Hippocampal formation (tissue), 2 donors: Measurements from ENCODE around the gene MT1G.
A peak's percentile ranks its signal among the peaks of the same experiment; 100 is the strongest.
"Not testable (repeated sequence)": the region's sequence is repeated elsewhere in the genome, so short reads cannot be mapped to it uniquely, and the experiment has no call there.

Source experiments
- DNase-seq, 2 donors: peaks; one replicate each; lab custom pipeline; 2025; lab: John Stamatoyannopoulos, UW

Gene MT1G

DNA sequence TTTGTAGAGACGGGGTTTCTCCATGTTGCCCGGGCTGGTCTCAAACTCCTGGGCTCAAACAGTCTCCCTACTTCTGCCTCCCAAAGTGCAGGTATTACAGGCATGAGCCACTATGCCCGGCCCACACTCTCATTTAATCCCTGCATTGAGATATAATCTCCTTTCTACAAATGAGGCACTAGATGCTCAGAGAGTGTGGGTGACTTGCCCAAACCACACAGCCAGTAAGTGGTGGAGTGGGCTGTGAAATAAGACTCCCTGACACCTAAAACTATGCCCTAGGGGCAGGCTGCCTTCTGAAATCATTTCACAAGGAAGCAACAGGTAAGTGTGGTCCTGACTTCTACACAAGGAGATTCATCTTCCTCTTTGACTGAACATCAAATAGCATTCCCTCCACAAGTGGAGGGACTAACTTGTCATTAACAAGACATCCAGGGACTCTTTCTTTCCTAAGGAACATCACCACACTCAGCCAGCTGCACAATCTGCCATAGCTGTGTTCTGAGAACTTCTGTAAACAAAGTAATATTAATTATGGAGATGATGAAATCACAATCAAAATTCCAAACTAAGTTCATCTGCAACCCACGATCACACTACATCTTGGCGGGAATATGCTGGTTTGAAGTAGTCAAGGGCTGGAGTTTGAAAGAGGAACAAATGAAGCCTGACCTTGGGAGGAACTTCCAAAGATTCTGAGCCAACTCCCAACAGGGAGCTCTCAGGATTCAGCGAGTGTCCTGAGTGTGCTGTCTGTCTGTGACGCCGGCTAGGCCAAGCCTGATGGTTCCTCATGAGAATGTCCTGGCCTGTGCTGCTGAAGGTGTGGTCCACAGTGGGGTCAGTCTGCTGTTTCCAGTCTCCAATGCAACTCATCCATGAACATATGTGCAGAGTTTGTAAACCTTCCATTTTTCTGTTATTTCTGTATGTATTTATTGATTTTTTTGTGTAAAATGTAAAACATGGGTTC is 2.3 kb downstream of the MT1G start:
- not testable (repeated sequence) for DNase-seq

GRCh38 chr16:56664506-56664905 is 3.4 kb downstream of the MT1G start:
- DNase-seq, result no peak

GRCh38 chr16:56662357-56663354 is 5.2 kb downstream of the MT1G start:
- no peak for DNase-seq

DNA sequence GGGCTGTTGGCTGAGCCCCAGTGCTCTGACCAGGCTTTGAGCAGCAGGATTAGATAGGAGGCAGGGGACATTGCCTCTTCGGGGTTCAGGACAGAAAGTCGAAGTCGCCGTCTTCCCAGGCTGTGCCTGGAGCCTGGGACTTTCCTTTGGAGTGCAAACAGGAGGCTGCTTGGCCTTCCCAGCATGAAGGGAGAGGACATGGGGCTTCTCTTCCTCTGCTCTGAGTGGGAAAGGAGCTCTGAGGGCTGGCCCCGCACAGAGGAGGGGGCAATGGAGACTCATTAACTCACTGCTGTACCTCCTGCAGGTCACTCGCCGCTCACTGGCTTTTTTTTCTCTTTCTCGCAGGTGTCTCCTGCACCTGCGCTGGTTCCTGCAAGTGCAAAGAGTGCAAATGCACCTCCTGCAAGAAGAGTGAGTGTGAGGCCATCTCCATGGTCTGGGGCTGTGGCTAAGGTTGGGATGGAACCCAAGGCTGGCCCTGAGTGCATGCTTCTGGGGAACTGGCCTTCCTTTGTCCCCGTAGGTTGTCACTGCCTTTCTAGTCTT is 9.5 kb downstream of the MT1G start:
- no peak for DNase-seq

DNA sequence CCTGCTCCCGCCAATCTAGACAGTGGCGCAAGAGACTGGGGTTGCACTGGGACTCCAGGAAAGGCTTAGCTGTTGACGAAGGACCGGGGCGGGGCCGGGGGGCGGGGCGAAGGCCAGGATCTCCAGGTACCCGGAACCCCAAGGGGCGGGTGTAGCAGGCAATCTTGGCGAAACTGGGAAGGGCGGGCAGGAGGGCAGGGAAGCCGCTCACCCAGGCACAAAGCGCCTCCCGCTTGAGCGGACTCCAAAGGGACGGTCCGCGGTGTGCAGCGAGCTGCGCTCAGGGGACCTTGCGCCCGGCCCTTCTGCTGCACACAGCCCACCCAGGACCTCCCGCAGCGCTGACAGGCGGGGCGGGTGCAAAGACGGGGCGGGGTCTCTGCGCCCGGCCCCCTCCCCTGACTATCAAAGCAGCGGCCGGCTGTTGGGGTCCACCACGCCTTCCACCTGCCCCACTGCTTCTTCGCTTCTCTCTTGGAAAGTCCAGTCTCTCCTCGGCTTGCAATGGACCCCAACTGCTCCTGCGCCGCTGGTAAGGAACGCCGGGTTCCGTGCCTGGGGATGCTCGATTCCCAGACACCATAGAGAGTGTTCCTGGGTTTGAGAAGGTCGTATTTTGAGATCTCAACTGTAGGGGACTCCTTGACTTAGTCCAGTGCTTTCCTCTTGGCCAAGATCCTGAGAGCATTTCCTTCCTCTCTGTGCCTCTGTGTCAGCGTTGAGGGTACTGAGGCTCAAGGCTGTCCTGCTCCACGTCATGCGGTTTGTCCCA is 10.1 kb downstream of the MT1G start, which contains the start of gene MT1F:
Gene MT1F (plus strand): TSS at position 405 of the 772 bp plus-strand sequence. CDS start 100 bp downstream, at position 505.
- peak in 1 of 2 donors; percentile 51 for DNase-seq

DNA sequence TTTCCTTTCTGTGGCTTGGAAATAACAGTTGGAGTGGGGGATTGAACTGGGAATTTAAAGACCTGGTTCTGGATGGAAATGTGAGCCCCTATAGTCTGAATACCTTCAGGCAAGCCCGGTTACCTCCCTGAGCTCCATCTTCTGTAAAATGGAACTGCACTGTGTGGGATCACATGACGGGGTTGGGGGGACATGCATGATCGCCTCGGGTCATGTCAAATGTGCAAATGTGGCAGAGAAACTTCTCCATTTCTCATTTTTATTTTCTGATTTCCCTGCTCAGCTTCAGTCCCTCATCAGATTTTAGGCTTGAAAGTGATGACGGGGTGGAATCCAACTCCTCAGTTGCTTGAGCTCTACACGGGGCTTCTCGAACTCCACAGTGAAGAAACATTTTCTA is 14.6 kb downstream of the MT1G start:
- DNase-seq, result no peak

- no peak for DNase-seq
These were observed 15.3 kb downstream of the MT1G start for GRCh38 chr16:56652600-56652999.

DNA sequence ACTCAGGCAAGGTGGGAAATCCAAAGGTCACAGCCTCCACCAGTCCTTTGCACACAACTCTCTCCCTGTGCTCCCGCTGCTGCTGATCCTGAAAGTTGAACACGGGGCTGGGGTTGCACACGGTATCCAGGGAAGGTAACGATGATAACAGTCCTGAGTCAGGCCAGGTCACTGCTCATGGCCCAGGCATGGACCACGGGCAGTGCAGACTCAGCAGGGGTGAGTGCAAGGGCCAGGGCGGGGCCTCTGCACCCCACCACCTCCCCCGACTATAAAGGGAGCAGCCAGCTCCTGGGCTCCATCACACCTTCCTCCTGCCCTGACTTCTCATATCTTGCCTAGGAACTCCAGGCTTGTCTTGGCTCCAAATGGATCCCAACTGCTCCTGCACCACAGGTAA is 16.3 kb downstream of the MT1G start, which contains the start of gene MT1B:
Gene MT1B (plus strand): TSS at position 301 of the 400 bp plus-strand sequence. CDS start 68 bp downstream, at position 369.
- DNase-seq, result no peak

DNA sequence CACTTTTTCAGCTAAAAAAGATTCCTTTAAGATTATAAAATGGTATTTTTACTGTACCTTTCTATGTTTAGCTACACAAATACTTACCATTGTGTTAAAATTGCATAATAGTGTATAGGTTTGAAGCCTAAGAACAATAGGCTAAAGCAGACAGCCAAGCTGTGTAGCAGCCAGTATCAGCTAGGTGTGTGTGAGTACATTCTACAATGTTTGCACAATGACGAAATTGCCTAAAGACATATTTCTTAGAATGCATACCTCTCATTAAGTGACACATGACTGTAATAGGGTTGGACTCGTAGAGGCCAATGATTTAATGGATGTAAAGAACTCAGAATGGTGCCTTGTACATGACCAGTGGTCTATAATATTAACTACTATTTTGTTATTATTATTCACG is 18.0 kb downstream of the MT1G start:
- DNase-seq, result no peak

DNA sequence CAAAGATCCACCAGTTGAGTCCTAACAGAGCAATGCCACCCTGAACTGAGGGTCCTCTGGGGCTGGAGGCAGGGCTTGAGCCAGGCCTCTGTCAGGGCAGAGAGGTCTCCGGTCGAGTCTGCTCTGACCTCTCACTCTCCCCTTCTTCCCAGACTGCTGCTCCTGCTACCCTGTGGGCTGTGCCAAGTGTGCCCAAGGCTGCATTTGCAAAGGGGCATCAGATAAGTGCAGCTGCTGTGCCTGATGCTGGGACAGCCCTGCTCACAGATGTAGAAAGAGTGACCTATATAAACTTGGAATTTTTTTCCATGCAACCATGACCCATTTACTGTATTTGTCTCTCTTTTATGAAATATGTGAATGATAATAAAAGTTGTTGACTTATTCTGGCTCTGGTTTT is 18.6 kb downstream of the MT1G start:
- DNase-seq, result no peak

- no peak for DNase-seq
These were observed 20.0 kb downstream of the MT1G start for GRCh38 chr16:56647641-56648431.

DNA sequence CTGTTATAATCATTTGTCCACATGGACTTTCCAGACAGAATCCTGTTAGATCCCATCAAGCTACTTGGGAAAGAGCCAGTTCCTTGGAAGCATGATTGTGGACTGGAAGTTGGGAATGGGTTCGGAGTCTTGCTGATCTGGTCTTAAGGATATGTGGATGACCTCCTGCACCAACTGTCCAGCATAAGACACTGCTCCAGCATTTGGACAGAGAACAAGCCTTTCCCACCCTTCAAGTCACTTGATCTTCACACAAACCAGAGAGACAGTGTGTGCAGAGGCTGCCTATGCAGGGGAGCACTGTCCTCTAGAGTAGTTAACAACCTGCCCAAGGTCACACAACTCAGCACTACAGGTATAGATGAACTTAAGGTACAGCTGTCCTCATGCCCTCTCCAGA is 22.0 kb downstream of the MT1G start:
- no peak for DNase-seq

- no peak for DNase-seq
These were observed 22.6 kb downstream of the MT1G start for GRCh38 chr16:56645311-56645710.

- no peak for DNase-seq
These were observed 24.0 kb downstream of the MT1G start for GRCh38 chr16:56643833-56644232.

DNA sequence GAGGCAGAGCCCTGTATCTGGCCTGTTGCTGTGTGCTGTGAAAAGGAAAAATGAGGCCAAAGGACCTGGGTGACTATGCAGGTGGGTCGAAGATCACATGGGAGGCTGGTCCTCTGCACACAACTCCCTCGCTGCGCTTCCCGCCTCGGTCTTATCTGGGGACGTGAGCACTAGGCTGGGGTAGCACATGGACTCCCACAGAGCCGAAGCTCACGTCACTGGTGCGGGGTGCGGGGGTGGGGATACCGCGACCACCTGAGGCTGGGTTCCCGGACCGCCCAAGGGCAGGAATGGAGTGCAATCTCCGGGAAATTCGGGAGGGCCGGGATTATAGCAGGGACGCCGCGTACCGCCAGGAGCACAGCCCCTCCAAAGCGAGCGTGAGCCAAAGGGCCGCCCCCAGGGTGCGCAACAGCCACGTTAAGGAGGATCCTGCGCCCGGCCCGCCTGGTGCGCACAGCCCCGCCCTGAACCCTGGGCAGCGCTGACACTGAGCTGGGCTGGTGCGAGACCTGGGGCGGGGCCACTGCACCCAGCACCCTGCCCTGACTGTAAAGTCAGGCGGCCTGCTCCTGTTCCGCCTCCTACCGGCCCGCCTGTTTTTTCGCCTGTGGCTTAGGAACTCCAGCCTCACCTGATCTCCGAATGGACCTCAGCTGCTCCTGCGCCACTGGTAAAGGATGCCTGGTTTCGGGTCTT is 24.6 kb downstream of the MT1G start:
- DNase-seq, result no peak

DNA sequence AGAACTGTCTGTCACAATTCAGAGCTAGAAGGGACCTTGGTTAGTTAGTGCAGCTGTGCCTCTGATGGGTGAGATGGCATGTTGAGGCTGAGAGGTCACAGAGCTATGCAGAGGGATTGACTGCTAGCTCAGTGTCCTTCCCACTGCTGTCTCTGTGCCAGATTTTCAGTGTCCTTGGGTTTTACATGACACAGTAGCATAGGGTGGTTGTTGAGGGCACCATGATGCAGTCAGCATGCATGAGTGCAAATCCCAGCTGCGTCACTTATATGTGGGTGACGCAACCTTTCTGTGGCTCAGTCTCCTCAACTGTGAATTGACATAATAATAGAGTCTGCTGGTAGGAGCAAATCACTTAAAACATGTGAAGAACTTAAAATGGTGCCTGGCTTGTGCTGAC is 26.7 kb downstream of the MT1G start:
- DNase-seq, result no peak

DNA sequence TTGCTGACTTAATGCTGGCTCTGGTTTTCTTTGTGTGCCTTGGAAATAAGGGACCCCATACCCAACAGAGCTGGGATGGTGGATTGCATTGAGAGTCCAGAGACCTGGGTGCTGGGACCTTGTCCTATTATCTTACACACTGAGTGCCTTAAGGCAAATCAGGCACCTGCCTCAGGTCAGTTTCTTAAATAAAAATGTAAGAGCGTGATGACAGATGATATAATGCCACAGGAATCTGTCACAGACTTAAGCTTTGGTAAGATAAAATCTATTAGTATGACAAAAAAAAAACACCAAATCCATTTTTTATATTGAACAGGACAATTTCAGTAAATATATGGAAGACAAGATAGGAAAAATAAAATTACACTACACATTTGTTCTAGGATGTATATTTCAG is 27.8 kb downstream of the MT1G start:
- no peak for DNase-seq

GRCh38 chr16:56639045-56639444 is 28.8 kb downstream of the MT1G start:
- no peak for DNase-seq
